Loucy (cell line): ENCODE data around the gene VMP1.

Experiments
- EZH2phosphoT487 ChIP-seq: fragments of 200-600 bp; IDR thresholded peaks from 2 replicates; pipeline ENCODE4 v1.6.1; 2018; ENCODE audit warnings: antibody characterized with exemption, mild to moderate bottlenecking, moderate library complexity, borderline replicate concordance
- TF ChIP-seq, protein P1 (sequence below): fragments of 200-600 bp; sonication (generic); conservative IDR thresholded peaks from 2 replicates; pipeline ENCODE4 v1.5.1; 2014; ENCODE audit warnings: mild to moderate bottlenecking, antibody characterized with exemption, low read length

DNA sequence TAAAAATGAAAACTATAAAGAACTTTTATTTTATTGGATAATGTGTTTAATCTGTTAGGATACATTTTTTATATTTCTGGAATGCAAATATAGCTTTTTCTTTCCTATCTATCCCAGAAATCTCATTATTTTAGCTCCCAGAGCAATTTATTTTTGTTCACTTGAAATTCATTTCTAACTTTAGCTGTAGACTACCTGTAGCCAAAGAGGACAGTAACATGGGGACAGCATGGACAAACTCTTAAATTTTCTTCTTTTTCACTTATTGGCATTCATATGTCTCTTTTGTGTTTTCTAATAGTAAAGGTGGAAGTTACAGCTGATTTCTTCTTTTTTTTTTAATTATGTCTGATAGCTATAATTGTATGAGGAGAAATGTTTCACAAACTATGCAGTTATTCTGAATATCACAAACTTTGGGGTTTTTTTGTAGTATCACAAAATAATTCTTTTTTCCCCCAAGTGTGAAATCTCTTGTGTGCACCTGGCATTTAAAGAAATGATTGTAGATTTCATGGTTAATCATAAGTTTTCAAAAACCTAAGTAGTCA, 55.4 kb downstream of the VMP1 start:
- TF ChIP-seq, protein P1, sequence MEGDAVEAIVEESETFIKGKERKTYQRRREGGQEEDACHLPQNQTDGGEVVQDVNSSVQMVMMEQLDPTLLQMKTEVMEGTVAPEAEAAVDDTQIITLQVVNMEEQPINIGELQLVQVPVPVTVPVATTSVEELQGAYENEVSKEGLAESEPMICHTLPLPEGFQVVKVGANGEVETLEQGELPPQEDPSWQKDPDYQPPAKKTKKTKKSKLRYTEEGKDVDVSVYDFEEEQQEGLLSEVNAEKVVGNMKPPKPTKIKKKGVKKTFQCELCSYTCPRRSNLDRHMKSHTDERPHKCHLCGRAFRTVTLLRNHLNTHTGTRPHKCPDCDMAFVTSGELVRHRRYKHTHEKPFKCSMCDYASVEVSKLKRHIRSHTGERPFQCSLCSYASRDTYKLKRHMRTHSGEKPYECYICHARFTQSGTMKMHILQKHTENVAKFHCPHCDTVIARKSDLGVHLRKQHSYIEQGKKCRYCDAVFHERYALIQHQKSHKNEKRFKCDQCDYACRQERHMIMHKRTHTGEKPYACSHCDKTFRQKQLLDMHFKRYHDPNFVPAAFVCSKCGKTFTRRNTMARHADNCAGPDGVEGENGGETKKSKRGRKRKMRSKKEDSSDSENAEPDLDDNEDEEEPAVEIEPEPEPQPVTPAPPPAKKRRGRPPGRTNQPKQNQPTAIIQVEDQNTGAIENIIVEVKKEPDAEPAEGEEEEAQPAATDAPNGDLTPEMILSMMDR, result no peak
- TF ChIP-seq EZH2phosphoT487, result no peak
